ENCODE data around the gene PRPF19.

Gene PRPF19

DNA sequence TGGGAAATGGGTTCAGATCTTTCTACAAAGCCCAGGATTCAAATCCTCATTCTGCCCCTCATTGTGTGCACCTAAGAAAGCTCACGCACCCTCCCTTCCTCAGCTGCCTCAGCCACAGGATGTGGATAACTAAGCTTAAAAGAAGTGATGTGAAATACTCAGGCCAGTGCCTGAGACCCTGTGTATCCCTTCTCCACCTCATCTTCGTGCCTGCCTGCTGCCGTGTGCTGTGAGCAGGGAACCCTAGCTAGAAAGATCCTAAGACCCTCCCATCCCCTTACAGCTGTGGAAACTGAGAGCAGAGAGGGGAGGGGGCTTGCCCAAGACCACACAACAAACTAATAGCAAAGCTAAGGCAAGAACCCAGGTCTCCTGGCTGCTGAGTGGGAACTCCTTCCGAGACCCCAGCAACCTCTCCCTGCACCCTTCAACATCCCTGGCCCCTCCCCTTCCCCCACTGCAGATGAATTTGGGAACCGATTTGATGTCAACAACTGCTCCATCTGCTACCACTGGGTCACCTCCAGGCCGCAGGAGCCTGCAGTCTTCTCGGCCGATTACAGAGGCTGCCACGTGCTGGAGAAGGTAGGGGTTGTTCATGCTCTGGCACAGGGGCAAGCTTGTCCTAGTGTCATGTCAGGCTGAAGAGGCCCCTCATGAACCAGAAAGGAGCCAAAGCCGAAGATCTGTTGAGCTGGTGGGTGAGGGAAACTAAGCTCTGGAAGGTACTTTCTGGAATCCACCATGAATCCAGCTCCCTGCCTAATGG is 37.5 kb downstream of the PRPF19 start:
- H3K27ac Mint-ChIP-seq: no peak overlapping the region
- H3K36me3 Mint-ChIP-seq: no peaks in the 10 kb centered on the region
- no peaks in the 10 kb centered on the region for H3K27me3 Mint-ChIP-seq
- no peak overlapping the region for H3K4me3 Mint-ChIP-seq
- H3K9me3 Mint-ChIP-seq: no peaks in the 10 kb centered on the region
- H3K4me1 Mint-ChIP-seq: peaks cover 8% of the 10 kb centered on the region

GRCh38 chr11:60867871-60868681 is 38.3 kb downstream of the PRPF19 start:
- no peak overlapping the region for H3K27ac Mint-ChIP-seq
- H3K4me1 Mint-ChIP-seq: peaks cover 3% of the 10 kb centered on the region
- H3K27me3 Mint-ChIP-seq: no peaks in the 10 kb centered on the region
- H3K9me3 Mint-ChIP-seq: no peaks in the 10 kb centered on the region
- H3K4me3 Mint-ChIP-seq: no peak overlapping the region
- no peaks in the 10 kb centered on the region for H3K36me3 Mint-ChIP-seq

GRCh38 chr11:60866911-60867870 is 39.2 kb downstream of the PRPF19 start, which contains the start of gene ZP1:
ZP1 (plus strand) TSS chr11:60867542; CDS start chr11:60867562, 20 bp downstream.
- Mint-ChIP-seq H3K36me3 (no peaks in the 10 kb centered on the region), H3K27me3 (no peaks in the 10 kb centered on the region), H3K4me1 (no peaks in the 10 kb centered on the region), H3K4me3 (no peak within 1 kb of the TSS), H3K27ac (no peak within 1 kb of the TSS), H3K9me3 (no peaks in the 10 kb centered on the region)

DNA sequence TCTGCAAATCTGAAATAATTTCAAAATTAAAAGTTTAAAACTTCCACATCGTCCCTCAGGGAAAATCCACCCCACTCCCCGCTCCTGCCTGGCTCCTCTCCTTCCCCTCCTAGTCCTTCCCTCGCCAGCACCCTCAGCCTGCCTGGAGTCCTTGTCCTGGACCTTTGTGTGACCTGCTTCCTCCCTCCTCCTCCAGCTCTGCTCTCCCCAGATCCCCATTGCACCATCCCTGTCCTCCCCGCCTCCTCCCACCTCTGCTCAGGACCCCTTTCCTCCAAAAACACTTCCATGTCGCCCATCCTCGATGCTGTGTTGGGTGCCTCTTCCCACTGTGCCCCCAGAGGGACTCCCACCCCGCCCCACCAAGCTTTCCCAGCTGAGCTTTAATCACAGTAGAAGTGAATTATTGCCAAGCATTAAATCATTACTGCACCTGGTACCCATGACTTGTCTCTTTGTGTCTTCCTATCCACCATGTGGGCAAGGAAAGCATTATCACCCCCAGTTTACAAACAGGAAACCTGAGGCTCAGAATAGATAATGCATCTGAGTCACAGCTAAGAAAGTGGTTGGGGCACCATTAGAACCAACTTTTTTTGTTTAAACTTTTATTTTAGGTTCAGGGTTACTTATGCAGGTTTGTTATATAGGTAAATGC is 41.4 kb downstream of the PRPF19 start:
- H3K27me3 Mint-ChIP-seq: no peaks in the 10 kb centered on the region
- no peaks in the 10 kb centered on the region for H3K9me3 Mint-ChIP-seq
- H3K36me3 Mint-ChIP-seq: no peaks in the 10 kb centered on the region
- H3K27ac Mint-ChIP-seq: no peak overlapping the region
- no peaks in the 10 kb centered on the region for H3K4me1 Mint-ChIP-seq
- no peak overlapping the region for H3K4me3 Mint-ChIP-seq

- H3K36me3 Mint-ChIP-seq: no peaks in the 10 kb centered on the region
- no peak overlapping the region for H3K4me3 Mint-ChIP-seq
- peaks cover 6% of the 10 kb centered on the region for H3K4me1 Mint-ChIP-seq
- H3K9me3 Mint-ChIP-seq: no peaks in the 10 kb centered on the region
- H3K27me3 Mint-ChIP-seq: no peaks in the 10 kb centered on the region
- H3K27ac Mint-ChIP-seq: peak overlapping the region; percentile 13
These were observed 42.5 kb downstream of the PRPF19 start for GRCh38 chr11:60863550-60864521.

- H3K4me3 Mint-ChIP-seq: no peak overlapping the region
- H3K9me3 Mint-ChIP-seq: no peaks in the 10 kb centered on the region
- H3K4me1 Mint-ChIP-seq: peaks cover 17% of the 10 kb centered on the region
- H3K36me3 Mint-ChIP-seq: no peaks in the 10 kb centered on the region
- no peak overlapping the region for H3K27ac Mint-ChIP-seq
- H3K27me3 Mint-ChIP-seq: no peaks in the 10 kb centered on the region
These were observed 44.2 kb downstream of the PRPF19 start for GRCh38 chr11:60862171-60862570.

GRCh38 chr11:60860943-60861342 is 45.4 kb downstream of the PRPF19 start:
- Mint-ChIP-seq H3K36me3 (no peaks in the 10 kb centered on the region), H3K9me3 (no peaks in the 10 kb centered on the region), H3K4me1 (peaks cover 17% of the 10 kb centered on the region), H3K27me3 (no peaks in the 10 kb centered on the region), H3K27ac (no peak overlapping the region), H3K4me3 (no peak overlapping the region)

DNA sequence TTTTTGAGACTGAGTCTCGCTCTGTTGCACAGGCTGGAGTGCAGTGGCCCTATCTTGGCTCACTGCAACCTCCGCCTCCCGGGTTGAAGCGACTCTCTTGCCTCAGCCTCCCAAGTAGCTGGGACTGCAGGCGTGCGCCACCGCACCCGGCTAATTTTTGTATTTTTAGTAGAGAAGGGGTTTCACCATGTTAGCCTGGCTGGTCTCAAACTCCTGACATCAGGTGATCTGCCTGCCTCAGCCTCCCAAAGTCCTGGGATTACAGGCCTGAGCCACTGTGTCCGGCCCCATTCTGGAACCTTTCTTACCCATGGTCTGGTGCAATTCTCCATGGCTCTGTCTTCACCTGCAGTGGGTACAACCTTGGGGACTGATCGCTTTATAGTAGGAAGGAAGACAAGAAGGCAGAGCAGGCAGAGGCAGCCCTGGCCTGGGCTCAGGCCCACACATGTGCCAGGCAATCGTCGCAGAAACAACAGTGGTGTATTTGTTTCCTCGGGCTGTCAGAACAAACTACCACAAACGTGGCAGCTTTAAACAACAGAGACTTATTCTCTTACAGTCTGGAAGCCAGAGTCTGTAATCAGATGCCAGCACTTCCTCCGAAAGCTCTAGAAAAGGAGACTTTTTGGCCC is 46.7 kb downstream of the PRPF19 start:
- Mint-ChIP-seq H3K36me3 (no peaks in the 10 kb centered on the region), H3K4me3 (no peak overlapping the region), H3K27ac (no peak overlapping the region), H3K4me1 (peaks cover 17% of the 10 kb centered on the region), H3K9me3 (no peaks in the 10 kb centered on the region), H3K27me3 (no peaks in the 10 kb centered on the region)

- Mint-ChIP-seq H3K4me1 (peaks cover 17% of the 10 kb centered on the region), H3K27me3 (no peaks in the 10 kb centered on the region), H3K36me3 (no peaks in the 10 kb centered on the region), H3K27ac (no peak overlapping the region), H3K9me3 (no peaks in the 10 kb centered on the region), H3K4me3 (no peak overlapping the region)
These were observed 47.5 kb downstream of the PRPF19 start for GRCh38 chr11:60858731-60859464.

GRCh38 chr11:60858236-60858635 is 48.1 kb downstream of the PRPF19 start:
- H3K4me1 Mint-ChIP-seq: peaks cover 17% of the 10 kb centered on the region
- H3K27ac Mint-ChIP-seq: peak overlapping the region; percentile 15
- H3K4me3 Mint-ChIP-seq: no peak overlapping the region
- H3K27me3 Mint-ChIP-seq: no peaks in the 10 kb centered on the region
- H3K36me3 Mint-ChIP-seq: no peaks in the 10 kb centered on the region
- no peaks in the 10 kb centered on the region for H3K9me3 Mint-ChIP-seq

DNA sequence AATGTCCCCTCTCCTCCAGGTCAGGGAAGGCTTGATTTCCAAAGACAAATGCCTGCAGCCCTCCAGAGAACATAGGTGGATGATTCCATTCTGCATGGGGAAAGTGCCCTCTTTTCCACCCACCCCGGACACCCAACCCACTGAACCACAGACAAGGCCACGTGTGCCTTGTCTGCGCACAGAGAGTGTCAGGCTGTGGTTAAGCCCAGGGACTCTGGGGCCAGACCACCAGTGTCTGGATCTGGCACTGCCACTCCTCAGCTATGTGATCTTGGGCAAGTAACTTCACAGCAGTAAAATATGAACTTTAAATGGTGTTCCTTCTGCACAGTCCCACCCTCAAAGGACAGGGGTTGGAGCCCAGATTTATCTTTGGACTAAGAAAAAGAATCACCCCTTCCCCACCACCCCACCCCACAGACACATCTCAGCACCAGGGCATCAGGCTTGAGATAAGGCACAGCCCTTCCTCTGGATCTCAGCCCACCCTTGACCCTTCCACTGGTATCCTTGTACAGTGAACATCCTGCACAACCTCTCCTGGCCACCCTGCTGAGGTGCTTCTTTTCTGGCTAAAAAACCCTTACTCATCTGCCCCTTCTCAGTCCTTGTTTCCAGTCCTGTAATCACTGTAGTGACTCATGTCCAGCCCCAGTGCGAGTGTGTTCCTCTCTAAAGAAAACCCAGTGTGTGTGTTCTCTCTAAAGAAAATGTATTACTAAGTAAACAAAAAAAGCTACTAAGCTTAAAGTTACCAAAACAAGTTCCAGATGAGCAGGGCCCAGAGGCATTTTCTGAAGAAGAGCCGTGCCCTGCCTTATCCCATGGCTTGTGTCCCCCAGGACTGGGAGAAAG is 48.8 kb downstream of the PRPF19 start:
- Mint-ChIP-seq H3K27ac (no peak overlapping the region), H3K4me1 (peaks cover 17% of the 10 kb centered on the region), H3K9me3 (no peaks in the 10 kb centered on the region), H3K4me3 (no peak overlapping the region), H3K36me3 (no peaks in the 10 kb centered on the region), H3K27me3 (no peaks in the 10 kb centered on the region)

GRCh38 chr11:60855726-60856633 is 50.4 kb downstream of the PRPF19 start, which contains the start of gene PTGDR2:
PTGDR2 (minus strand) TSS chr11:60855950; CDS start chr11:60853722, 2,228 bp downstream.
- no peak within 1 kb of the TSS for H3K4me3 Mint-ChIP-seq
- no peaks in the 10 kb centered on the region for H3K9me3 Mint-ChIP-seq
- H3K36me3 Mint-ChIP-seq: peaks cover 3% of the 10 kb centered on the region
- H3K27me3 Mint-ChIP-seq: no peaks in the 10 kb centered on the region
- H3K27ac Mint-ChIP-seq: no peak within 1 kb of the TSS
- peaks cover 17% of the 10 kb centered on the region for H3K4me1 Mint-ChIP-seq

Measured in activated naive CD4-positive, alpha-beta T cell treated with anti-CD3 and anti-CD28 coated beads, Interleukin-2, amount 50 U/mL, for 24 hours (primary cell).